ENCODE data around the gene OAS2.

Gene OAS2

DNA sequence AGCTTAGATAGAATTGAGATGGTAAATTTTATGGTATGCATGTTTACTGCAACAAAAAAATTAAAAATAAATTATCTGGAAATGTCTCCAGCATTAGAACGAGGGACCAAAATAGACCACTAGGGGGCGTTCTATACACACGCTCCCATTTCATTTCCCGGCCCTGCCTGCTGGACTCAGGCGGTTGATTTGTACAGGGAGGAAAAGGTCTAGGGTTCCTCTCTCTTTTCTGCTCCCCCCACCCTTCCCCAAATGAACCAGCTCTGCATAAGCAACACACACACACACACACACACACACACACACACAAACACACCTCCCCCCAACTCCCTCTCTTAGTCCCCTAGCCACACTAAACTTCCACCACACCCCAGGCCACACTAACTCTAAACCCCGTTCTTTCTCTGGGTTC, 70.4 kb downstream of the OAS2 start:
- H3K9me3 ChIP-seq (ENCODE audit: control insufficient read depth in 2 of 2, low read length in 2 of 2): no peaks in the 10 kb centered on the region
- no peaks in the 10 kb centered on the region for H3K36me3 ChIP-seq (ENCODE audit: control insufficient read depth in 2 of 2, insufficient read depth in 2 of 2, low read length in 2 of 2)
- peaks cover under 1 to 11% of the 10 kb centered on the region in 2 donors for H3K27me3 ChIP-seq (ENCODE audit: control insufficient read depth in 1 of 2, insufficient read depth in 2 of 2, low read length in 2 of 2)
- no peak overlapping the region for H3K4me3 ChIP-seq (ENCODE audit: low read length in 2 of 2)
- H3K9ac ChIP-seq (ENCODE audit: low read length in 2 of 2): no peak overlapping the region
- no peak overlapping the region for H3K27ac ChIP-seq (ENCODE audit: low read length)
- H3K4me1 ChIP-seq (ENCODE audit: control insufficient read depth, insufficient read depth, low read length): no peaks in the 10 kb centered on the region

DNA sequence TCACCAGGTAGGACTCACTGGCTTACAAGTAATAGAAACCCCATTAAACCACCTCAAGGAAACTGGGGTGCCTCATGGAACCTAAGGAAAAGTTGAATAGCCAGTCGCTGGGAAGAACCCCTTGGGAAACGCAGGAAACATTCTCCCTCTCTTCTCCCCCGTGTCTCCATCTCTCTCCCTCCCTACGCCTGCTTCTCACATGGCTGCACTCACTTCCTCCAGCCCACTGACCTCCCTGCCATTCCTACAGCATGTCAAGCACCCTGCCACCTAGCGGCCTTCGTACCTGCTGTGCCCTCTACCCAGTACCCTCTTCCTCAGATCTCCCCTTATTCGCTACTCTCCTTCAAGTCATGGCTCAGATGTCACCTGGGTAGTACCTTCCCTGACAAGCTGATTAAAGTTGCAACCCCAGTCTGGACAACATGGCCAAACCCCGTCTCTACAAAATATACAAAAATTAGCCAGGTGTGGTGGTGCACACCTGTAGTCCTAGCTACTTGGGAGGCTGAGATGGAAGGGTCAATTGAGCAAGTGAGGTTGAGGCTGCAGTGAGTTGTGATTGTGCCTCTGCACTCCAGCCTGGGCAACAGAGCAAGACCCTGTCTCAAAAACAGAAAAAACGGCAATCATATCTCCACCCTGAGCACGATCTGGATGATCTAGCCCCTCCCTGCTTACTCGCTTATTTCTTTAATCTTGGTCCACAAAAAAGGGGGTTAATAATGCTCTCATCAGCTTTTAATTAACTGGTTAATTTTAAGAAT, 71.8 kb downstream of the OAS2 start:
- Histone ChIP-seq H3K27me3 (ENCODE audit: control insufficient read depth in 1 of 2, insufficient read depth in 2 of 2, low read length in 2 of 2) (peaks cover 9 to 14% of the 10 kb centered on the region in 2 donors), H3K9me3 (ENCODE audit: control insufficient read depth in 2 of 2, low read length in 2 of 2) (no peaks in the 10 kb centered on the region), H3K4me1 (ENCODE audit: control insufficient read depth, insufficient read depth, low read length) (no peaks in the 10 kb centered on the region), H3K27ac (ENCODE audit: low read length) (no peak overlapping the region), H3K36me3 (ENCODE audit: control insufficient read depth in 2 of 2, insufficient read depth in 2 of 2, low read length in 2 of 2) (no peaks in the 10 kb centered on the region), H3K4me3 (ENCODE audit: low read length in 2 of 2) (no peak overlapping the region), H3K9ac (ENCODE audit: low read length in 2 of 2) (no peak overlapping the region)

- no peaks in the 10 kb centered on the region for H3K4me1 ChIP-seq (ENCODE audit: control insufficient read depth, insufficient read depth, low read length)
- peaks cover 13 to 20% of the 10 kb centered on the region in 2 donors for H3K27me3 ChIP-seq (ENCODE audit: control insufficient read depth in 1 of 2, insufficient read depth in 2 of 2, low read length in 2 of 2)
- no peak overlapping the region for H3K27ac ChIP-seq (ENCODE audit: low read length)
- H3K36me3 ChIP-seq (ENCODE audit: control insufficient read depth in 2 of 2, insufficient read depth in 2 of 2, low read length in 2 of 2): no peaks in the 10 kb centered on the region
- H3K9ac ChIP-seq (ENCODE audit: low read length in 2 of 2): no peak overlapping the region
- H3K9me3 ChIP-seq (ENCODE audit: control insufficient read depth in 2 of 2, low read length in 2 of 2): no peaks in the 10 kb centered on the region
- no peak overlapping the region for H3K4me3 ChIP-seq (ENCODE audit: low read length in 2 of 2)
Observed at GRCh38 chr12:113050795-113051194, 72.5 kb downstream of the OAS2 start.

GRCh38 chr12:113051759-113052158, 73.4 kb downstream of the OAS2 start:
- no peaks in the 10 kb centered on the region for H3K36me3 ChIP-seq (ENCODE audit: control insufficient read depth in 2 of 2, insufficient read depth in 2 of 2, low read length in 2 of 2)
- H3K27ac ChIP-seq (ENCODE audit: low read length): no peak overlapping the region
- no peak overlapping the region for H3K9ac ChIP-seq (ENCODE audit: low read length in 2 of 2)
- peaks cover under 1% of the 10 kb centered on the region for H3K4me1 ChIP-seq (ENCODE audit: control insufficient read depth, insufficient read depth, low read length)
- H3K9me3 ChIP-seq (ENCODE audit: control insufficient read depth in 2 of 2, low read length in 2 of 2): no peaks in the 10 kb centered on the region
- H3K4me3 ChIP-seq (ENCODE audit: low read length in 2 of 2): no peak overlapping the region
- H3K27me3 ChIP-seq (ENCODE audit: control insufficient read depth in 1 of 2, insufficient read depth in 2 of 2, low read length in 2 of 2): peaks cover 22 to 23% of the 10 kb centered on the region in 2 donors

GRCh38 chr12:113052326-113052725, 74.0 kb downstream of the OAS2 start:
- Histone ChIP-seq H3K27ac (ENCODE audit: low read length) (no peak overlapping the region), H3K9ac (ENCODE audit: low read length in 2 of 2) (no peak overlapping the region), H3K27me3 (ENCODE audit: control insufficient read depth in 1 of 2, insufficient read depth in 2 of 2, low read length in 2 of 2) (peaks cover 22 to 28% of the 10 kb centered on the region in 2 donors)

DNA sequence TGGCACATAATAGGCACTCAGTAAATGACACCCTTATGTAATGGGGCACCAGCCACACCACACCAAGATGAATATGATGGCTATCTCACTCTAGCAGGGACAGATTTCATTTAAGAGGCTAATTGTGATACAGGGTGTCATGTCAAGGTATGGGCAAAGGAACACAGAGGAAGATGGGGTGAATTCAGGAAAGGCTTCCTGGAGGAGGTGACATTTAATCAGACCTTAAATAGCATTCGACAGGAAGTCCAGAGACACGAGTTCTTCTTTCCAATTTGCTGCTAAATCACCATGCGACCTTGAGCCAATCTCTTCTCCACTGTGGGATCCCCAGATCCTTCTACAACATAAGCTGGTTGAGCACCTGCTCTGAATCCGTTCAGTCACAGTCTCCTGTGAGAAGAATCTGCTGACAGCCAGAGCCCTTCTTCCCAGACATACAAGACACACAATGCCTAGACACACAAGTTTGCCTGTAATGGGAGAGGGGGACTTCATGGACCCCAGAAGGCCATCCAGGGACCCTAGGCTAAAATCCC, 76.7 kb downstream of the OAS2 start:
- Histone ChIP-seq H3K27me3 (ENCODE audit: control insufficient read depth in 1 of 2, insufficient read depth in 2 of 2, low read length in 2 of 2) (peaks cover 28 to 42% of the 10 kb centered on the region in 2 donors), H3K36me3 (ENCODE audit: control insufficient read depth in 2 of 2, insufficient read depth in 2 of 2, low read length in 2 of 2) (no peaks in the 10 kb centered on the region), H3K27ac (ENCODE audit: low read length) (no peak overlapping the region), H3K9ac (ENCODE audit: low read length in 2 of 2) (no peak overlapping the region), H3K4me1 (ENCODE audit: control insufficient read depth, insufficient read depth, low read length) (peaks cover 8% of the 10 kb centered on the region), H3K4me3 (ENCODE audit: low read length in 2 of 2) (no peak overlapping the region), H3K9me3 (ENCODE audit: control insufficient read depth in 2 of 2, low read length in 2 of 2) (no peaks in the 10 kb centered on the region)

More at GRCh38 chr12:113052326-113052725, 74.0 kb downstream of the OAS2 start:
- Histone ChIP-seq H3K36me3 (ENCODE audit: control insufficient read depth in 2 of 2, insufficient read depth in 2 of 2, low read length in 2 of 2) (no peaks in the 10 kb centered on the region), H3K4me3 (ENCODE audit: low read length in 2 of 2) (no peak overlapping the region), H3K4me1 (ENCODE audit: control insufficient read depth, insufficient read depth, low read length) (peaks cover 6% of the 10 kb centered on the region), H3K9me3 (ENCODE audit: control insufficient read depth in 2 of 2, low read length in 2 of 2) (no peaks in the 10 kb centered on the region)

DNA sequence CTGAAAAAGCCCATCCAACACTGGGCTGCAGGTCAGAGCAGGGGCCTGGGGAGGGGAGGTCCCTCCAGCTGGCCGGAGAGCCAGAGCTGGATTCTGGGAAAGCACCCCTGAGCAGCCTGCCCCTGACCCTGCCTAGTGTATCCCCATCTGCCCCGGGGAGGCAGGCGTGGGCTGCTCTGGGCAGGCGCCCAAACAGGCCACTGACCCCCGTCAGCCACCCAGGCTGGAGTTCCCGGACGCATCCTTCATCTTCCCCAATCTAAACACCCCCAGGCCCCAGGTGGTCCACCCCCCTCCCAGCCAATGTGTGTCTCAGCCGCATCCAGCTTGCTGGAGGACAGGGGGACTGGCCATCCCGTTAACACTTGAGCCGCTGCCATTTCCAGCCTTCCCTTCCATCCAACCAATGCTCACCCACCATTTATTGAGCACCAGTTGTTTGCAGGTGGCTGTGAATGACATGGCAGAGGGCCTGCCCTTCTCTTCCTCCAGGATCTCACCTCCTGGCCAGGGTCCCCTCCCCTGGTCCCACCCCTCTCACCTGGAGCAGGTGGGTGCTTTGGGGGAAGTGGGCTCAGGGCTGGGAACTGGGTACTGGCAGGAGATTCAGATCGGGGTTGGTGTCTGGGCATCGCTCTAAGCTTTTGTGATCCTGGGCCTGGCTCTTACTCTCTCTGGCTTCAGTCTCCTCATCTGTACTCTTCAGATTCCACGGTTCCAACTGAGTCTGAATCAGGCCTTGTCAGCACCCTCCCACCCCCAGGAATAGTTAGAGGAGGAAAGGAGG, 77.5 kb downstream of the OAS2 start:
- Histone ChIP-seq H3K9me3 (ENCODE audit: control insufficient read depth in 2 of 2, low read length in 2 of 2) (no peaks in the 10 kb centered on the region), H3K4me3 (ENCODE audit: low read length in 2 of 2) (peak overlapping the region in 1 of 2 donors; percentile 55), H3K27ac (ENCODE audit: low read length) (no peak overlapping the region), H3K36me3 (ENCODE audit: control insufficient read depth in 2 of 2, insufficient read depth in 2 of 2, low read length in 2 of 2) (no peaks in the 10 kb centered on the region), H3K4me1 (ENCODE audit: control insufficient read depth, insufficient read depth, low read length) (peaks cover 8% of the 10 kb centered on the region), H3K27me3 (ENCODE audit: control insufficient read depth in 1 of 2, insufficient read depth in 2 of 2, low read length in 2 of 2) (peaks cover 32 to 42% of the 10 kb centered on the region in 2 donors), H3K9ac (ENCODE audit: low read length in 2 of 2) (no peak overlapping the region)

DNA sequence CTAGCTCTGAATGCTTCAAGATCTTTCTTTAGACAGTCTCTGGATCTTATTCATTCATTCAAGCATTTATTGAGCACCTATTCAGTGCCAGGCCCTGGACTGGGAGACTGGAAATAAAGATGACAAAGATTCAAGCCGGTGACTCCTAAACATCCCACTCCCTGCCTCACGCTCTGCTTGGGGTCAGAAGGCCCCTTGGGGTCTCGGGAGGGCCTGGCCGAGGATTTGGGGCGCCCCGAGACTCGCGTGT, 78.0 kb downstream of the OAS2 start:
- H3K9me3 ChIP-seq (ENCODE audit: control insufficient read depth in 2 of 2, low read length in 2 of 2): no peaks in the 10 kb centered on the region
- no peak overlapping the region for H3K27ac ChIP-seq (ENCODE audit: low read length)
- peaks cover 8% of the 10 kb centered on the region for H3K4me1 ChIP-seq (ENCODE audit: control insufficient read depth, insufficient read depth, low read length)
- no peaks in the 10 kb centered on the region for H3K36me3 ChIP-seq (ENCODE audit: control insufficient read depth in 2 of 2, insufficient read depth in 2 of 2, low read length in 2 of 2)
- H3K9ac ChIP-seq (ENCODE audit: low read length in 2 of 2): no peak overlapping the region
- H3K27me3 ChIP-seq (ENCODE audit: control insufficient read depth in 1 of 2, insufficient read depth in 2 of 2, low read length in 2 of 2): peaks cover 34 to 42% of the 10 kb centered on the region in 2 donors
- peak overlapping the region in 1 of 2 donors; percentile 55 for H3K4me3 ChIP-seq (ENCODE audit: low read length in 2 of 2)

DNA sequence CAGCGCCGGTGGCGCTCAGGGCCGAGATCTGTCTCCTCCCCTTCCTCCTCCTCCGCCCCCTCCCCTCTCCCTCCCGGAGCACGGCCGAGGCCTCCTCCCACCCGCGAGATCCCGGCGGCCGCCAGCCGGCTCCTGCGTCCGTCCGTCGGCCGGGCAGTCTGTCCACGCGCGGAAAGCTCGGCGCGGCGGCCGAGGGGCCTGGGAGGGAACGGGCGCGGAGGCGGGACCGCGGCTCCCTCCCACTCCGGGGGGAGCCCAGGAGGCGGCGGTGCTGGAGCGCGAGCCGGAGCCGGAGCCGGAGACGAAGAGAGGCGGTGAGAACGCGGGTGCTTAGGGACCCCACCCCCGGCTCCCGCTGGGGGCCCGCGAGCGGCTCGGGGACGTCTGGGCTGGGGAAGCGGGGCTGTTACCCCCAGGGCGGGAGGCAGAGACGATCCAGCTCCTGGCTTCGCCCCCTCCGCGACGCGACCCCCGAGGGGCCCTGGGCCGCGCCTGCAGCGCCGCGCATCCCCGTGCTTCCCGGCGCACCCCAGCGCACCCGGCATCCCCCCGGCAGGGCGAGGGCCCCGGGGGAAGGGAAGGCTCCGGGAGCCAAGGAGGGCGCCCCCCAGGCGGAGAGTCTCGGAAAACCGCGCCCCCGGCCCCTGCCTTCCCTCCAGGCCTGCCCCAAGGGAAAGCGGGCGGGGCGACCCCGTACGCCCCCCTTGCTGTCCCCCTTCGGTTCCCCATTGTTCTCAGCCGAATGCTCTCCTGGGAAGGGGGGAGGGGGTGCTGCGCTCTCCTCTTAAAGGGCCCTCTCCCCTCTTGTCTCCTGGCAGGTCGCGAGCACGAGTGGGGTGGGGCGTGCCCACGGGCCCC, 78.5 kb downstream of the OAS2 start, which contains the start of gene DTX1:
TSS of gene DTX1 (plus strand) at position 100 of the 858 bp plus-strand sequence. CDS start 1,463 bp downstream, outside the sequence.
- no peak within 1 kb of the TSS for H3K9ac ChIP-seq (ENCODE audit: low read length in 2 of 2)
- H3K27ac ChIP-seq (ENCODE audit: low read length): no peak within 1 kb of the TSS
- H3K4me3 ChIP-seq (ENCODE audit: low read length in 2 of 2): peak within 1 kb of the TSS in 1 of 2 donors; percentile 55

More for the DNA sequence above, 78.5 kb downstream of the OAS2 start, which contains the start of gene DTX1:
- H3K4me1 ChIP-seq (ENCODE audit: control insufficient read depth, insufficient read depth, low read length): peaks cover 10% of the 10 kb centered on the region
- H3K36me3 ChIP-seq (ENCODE audit: control insufficient read depth in 2 of 2, insufficient read depth in 2 of 2, low read length in 2 of 2): no peaks in the 10 kb centered on the region
- peaks cover 35 to 42% of the 10 kb centered on the region in 2 donors for H3K27me3 ChIP-seq (ENCODE audit: control insufficient read depth in 1 of 2, insufficient read depth in 2 of 2, low read length in 2 of 2)
- H3K9me3 ChIP-seq (ENCODE audit: control insufficient read depth in 2 of 2, low read length in 2 of 2): no peaks in the 10 kb centered on the region
